ENCODE data around the gene FAM98C.
"Not testable (repeated sequence)": the region's sequence is repeated elsewhere in the genome, so short reads cannot be mapped to it uniquely, and the experiment has no call there.

Gene FAM98C

GRCh38 chr19:38394488-38394887 lies 8.4 kb upstream of the FAM98C start:
- DNase-seq (peak in 1 of 3 experiments; percentile 41), ATAC-seq (replicated peaks) (peak; percentile 64)
- peaks cover 5 to 17% of the 10 kb centered on the region in 2 donors for H3K4me1 Mint-ChIP-seq (ENCODE audit: low read depth in 2 of 2)
- no peaks in the 10 kb centered on the region for H3K9me3 Mint-ChIP-seq
- peak overlapping the region; percentile 63 to 67 for H3K4me3 Mint-ChIP-seq
- peaks cover 4 to 8% of the 10 kb centered on the region in 2 donors for H3K27me3 Mint-ChIP-seq
- peak overlapping the region; percentile 9 to 68 for H3K27ac Mint-ChIP-seq
- H3K36me3 Mint-ChIP-seq (ENCODE audit: insufficient read depth): no peaks in the 10 kb centered on the region

- peaks cover 4 to 15% of the 10 kb centered on the region in 2 donors for H3K4me1 Mint-ChIP-seq (ENCODE audit: low read depth in 2 of 2)
- H3K27ac Mint-ChIP-seq: peak overlapping the region in 1 of 2 donors; percentile 68
- DNase-seq (peak in 1 of 3 experiments; percentile 35), ATAC-seq (replicated peaks) (peak; percentile 83)
- H3K36me3 Mint-ChIP-seq (ENCODE audit: insufficient read depth): no peaks in the 10 kb centered on the region
- peak overlapping the region; percentile 67 to 69 for H3K4me3 Mint-ChIP-seq
- H3K27me3 Mint-ChIP-seq: peaks cover 9 to 14% of the 10 kb centered on the region in 2 donors
- H3K9me3 Mint-ChIP-seq: no peaks in the 10 kb centered on the region
Measured at GRCh38 chr19:38395381-38396114, 7.3 kb upstream of the FAM98C start.

GRCh38 chr19:38399081-38399480 lies 3.8 kb upstream of the FAM98C start:
- H3K27me3 Mint-ChIP-seq: peaks cover 9 to 14% of the 10 kb centered on the region in 2 donors
- no peaks in the 10 kb centered on the region for H3K9me3 Mint-ChIP-seq
- peaks cover 10% of the 10 kb centered on the region for H3K36me3 Mint-ChIP-seq (ENCODE audit: insufficient read depth)
- H3K4me1 Mint-ChIP-seq (ENCODE audit: low read depth in 2 of 2): peaks cover 7 to 18% of the 10 kb centered on the region in 2 donors
- no peak overlapping the region for H3K4me3 Mint-ChIP-seq
- no peak for DNase-seq
- no peak overlapping the region for H3K27ac Mint-ChIP-seq
- no peak for ATAC-seq (replicated peaks)

GRCh38 chr19:38399537-38399936 lies 3.4 kb upstream of the FAM98C start:
- no peak overlapping the region for H3K4me3 Mint-ChIP-seq
- ATAC-seq (replicated peaks) (no peak), DNase-seq (no peak)
- peaks cover 9 to 14% of the 10 kb centered on the region in 2 donors for H3K27me3 Mint-ChIP-seq
- H3K27ac Mint-ChIP-seq: no peak overlapping the region
- peaks cover 10 to 19% of the 10 kb centered on the region in 2 donors for H3K4me1 Mint-ChIP-seq (ENCODE audit: low read depth in 2 of 2)
- H3K9me3 Mint-ChIP-seq: no peaks in the 10 kb centered on the region
- peaks cover 12% of the 10 kb centered on the region for H3K36me3 Mint-ChIP-seq (ENCODE audit: insufficient read depth)

- H3K27me3 Mint-ChIP-seq: peaks cover 9 to 14% of the 10 kb centered on the region in 2 donors
- H3K4me3 Mint-ChIP-seq: no peak overlapping the region
- ATAC-seq (replicated peaks) (no peak), DNase-seq (no peak)
- H3K27ac Mint-ChIP-seq: no peak overlapping the region
- peaks cover 21% of the 10 kb centered on the region for H3K36me3 Mint-ChIP-seq (ENCODE audit: insufficient read depth)
- peaks cover 10 to 22% of the 10 kb centered on the region in 2 donors for H3K4me1 Mint-ChIP-seq (ENCODE audit: low read depth in 2 of 2)
- no peaks in the 10 kb centered on the region for H3K9me3 Mint-ChIP-seq
Measured at GRCh38 chr19:38400361-38400760, 2.5 kb upstream of the FAM98C start.

DNA sequence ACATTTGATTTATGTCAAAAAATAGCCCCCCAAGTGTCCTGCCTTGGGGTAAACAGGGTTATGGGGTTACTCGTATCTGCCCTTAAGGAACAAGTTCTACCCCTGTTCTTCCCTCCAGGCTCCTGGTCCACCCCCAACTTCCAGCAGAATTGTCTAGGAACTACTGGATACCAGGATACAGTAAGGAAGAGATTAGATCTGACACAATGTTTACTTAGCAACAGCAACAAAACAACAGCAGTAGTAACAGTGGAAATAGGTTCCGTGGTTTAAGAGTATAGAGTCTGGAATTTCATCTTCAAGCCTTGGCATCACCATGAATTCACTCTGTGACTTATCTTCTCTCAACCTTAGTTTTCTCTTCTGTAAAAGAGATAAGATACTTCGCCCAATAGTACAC lies 1.7 kb upstream of the FAM98C start:
- Mint-ChIP-seq H3K27me3 (peaks cover 9 to 14% of the 10 kb centered on the region in 2 donors), H3K4me1 (ENCODE audit: low read depth in 2 of 2) (peaks cover 10 to 23% of the 10 kb centered on the region in 2 donors), H3K27ac (no peak overlapping the region), H3K36me3 (ENCODE audit: insufficient read depth) (peaks cover 28% of the 10 kb centered on the region), H3K4me3 (no peak overlapping the region), H3K9me3 (no peaks in the 10 kb centered on the region)
- DNase-seq (no peak), ATAC-seq (replicated peaks) (no peak)

DNA sequence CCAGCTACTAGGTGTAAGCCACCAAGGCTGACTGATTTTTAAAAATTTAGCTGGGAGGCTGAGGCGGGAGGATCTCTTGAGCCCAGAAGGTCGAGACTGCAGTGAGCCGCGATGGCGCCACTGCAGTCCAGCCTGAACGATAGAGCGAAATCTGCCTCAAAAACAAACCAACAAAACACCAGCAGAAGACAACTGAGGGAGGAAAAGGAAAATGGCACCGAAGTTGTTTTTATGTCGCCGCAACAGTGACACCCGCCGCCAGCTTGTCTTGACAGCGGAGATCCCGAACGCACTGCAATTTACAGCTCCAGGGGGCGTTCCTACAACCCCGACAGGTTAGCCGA lies 298 bp upstream of the FAM98C start:
- Mint-ChIP-seq H3K27me3 (peaks cover 9 to 14% of the 10 kb centered on the region in 2 donors), H3K36me3 (ENCODE audit: insufficient read depth) (peaks cover 36% of the 10 kb centered on the region), H3K9me3 (no peaks in the 10 kb centered on the region), H3K4me3 (peak overlapping the region; percentile 93 to 97), H3K27ac (peak overlapping the region; percentile 95), H3K4me1 (ENCODE audit: low read depth in 2 of 2) (peaks cover 10 to 15% of the 10 kb centered on the region in 2 donors)
- no peak for ATAC-seq (replicated peaks)
- no peak for DNase-seq

GRCh38 chr19:38404858-38405257 lies 2.0 kb downstream of the FAM98C start:
- peaks cover 10 to 15% of the 10 kb centered on the region in 2 donors for H3K4me1 Mint-ChIP-seq (ENCODE audit: low read depth in 2 of 2)
- no peak for ATAC-seq (replicated peaks)
- no peaks in the 10 kb centered on the region for H3K9me3 Mint-ChIP-seq
- peak overlapping the region; percentile 93 to 97 for H3K4me3 Mint-ChIP-seq
- H3K36me3 Mint-ChIP-seq (ENCODE audit: insufficient read depth): peaks cover 42% of the 10 kb centered on the region
- no peak for DNase-seq
- H3K27ac Mint-ChIP-seq: no peak overlapping the region
- peaks cover 0 to 7% of the 10 kb centered on the region in 2 donors for H3K27me3 Mint-ChIP-seq

DNA sequence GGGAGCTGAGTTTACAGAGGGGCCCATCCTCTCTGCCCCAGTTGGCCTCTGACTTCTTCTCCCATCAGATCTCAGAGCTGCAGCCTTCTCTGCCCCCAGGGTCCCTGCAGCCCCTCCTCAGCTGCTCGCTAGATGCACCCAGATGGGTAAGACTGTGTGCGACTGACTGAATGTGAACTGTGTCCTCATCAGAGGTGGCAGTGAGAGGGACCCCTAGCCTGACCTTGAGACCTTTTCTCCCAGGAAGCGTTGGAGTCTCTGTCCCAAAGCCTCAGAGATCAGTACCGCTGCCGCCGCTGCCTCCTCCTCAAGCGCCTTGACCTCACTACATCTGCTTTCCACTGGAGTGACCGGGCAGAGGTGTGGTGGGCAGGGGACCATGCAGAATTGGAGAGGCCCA lies 2.4 kb downstream of the FAM98C start:
- Mint-ChIP-seq H3K36me3 (ENCODE audit: insufficient read depth) (peaks cover 46% of the 10 kb centered on the region), H3K9me3 (no peaks in the 10 kb centered on the region), H3K4me1 (ENCODE audit: low read depth in 2 of 2) (peaks cover 10 to 15% of the 10 kb centered on the region in 2 donors), H3K4me3 (peak overlapping the region in 1 of 2 donors; percentile 31), H3K27me3 (peaks cover 0 to 3% of the 10 kb centered on the region in 2 donors), H3K27ac (no peak overlapping the region)
- no peak for DNase-seq
- no peak for ATAC-seq (replicated peaks)

DNA sequence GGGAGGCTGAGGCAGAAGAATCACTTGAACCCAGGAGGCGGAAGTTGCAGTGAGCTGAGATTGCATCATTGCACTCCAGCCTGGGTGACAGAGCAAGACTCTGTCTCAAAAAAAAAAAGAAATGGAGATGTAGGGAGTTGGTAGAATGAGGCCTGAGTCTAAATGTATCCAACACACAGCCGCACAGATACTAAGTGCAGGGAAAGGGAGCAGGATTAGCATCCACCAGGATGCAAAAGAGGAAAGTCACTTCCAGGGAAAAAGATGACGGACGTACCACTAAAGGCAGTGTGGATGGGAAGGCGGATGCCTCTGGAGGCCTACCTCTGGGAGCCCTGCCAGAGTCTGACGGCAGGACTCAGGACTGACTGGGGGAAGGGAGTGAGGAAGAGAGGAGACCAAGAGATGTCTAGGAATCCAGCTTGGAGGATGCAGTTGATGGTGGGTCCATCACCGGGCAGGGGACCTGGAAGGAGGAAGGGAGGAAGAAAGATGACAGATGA lies 6.8 kb downstream of the FAM98C start:
- Mint-ChIP-seq H3K36me3 (ENCODE audit: insufficient read depth) (peaks cover 36% of the 10 kb centered on the region), H3K27ac (peak overlapping the region; percentile 59 to 60), H3K4me3 (no peak overlapping the region), H3K27me3 (no peaks in the 10 kb centered on the region), H3K9me3 (no peaks in the 10 kb centered on the region), H3K4me1 (ENCODE audit: low read depth in 2 of 2) (peaks cover 4 to 6% of the 10 kb centered on the region in 2 donors)
- ATAC-seq (replicated peaks) (no peak), DNase-seq (no peak)

- ATAC-seq (replicated peaks); DNase-seq; H3K4me1 Mint-ChIP-seq (ENCODE audit: low read depth in 2 of 2); H3K4me3 Mint-ChIP-seq; H3K9me3 Mint-ChIP-seq; H3K27me3 Mint-ChIP-seq: not testable (repeated sequence)
- H3K27ac Mint-ChIP-seq: peak overlapping the region in 1 of 2 donors; percentile 28
- peaks cover 29% of the 10 kb centered on the region for H3K36me3 Mint-ChIP-seq (ENCODE audit: insufficient read depth)
Measured at GRCh38 chr19:38410407-38410806, 7.5 kb downstream of the FAM98C start.

- Mint-ChIP-seq H3K27me3 (no peaks in the 10 kb centered on the region), H3K36me3 (ENCODE audit: insufficient read depth) (peaks cover 22% of the 10 kb centered on the region), H3K4me1 (ENCODE audit: low read depth in 2 of 2) (no peaks in the 10 kb centered on the region), H3K4me3 (no peak overlapping the region), H3K9me3 (no peaks in the 10 kb centered on the region), H3K27ac (no peak overlapping the region)
- ATAC-seq (replicated peaks) (no peak), DNase-seq (no peak)
Measured at GRCh38 chr19:38411041-38411712, 8.3 kb downstream of the FAM98C start.

DNA sequence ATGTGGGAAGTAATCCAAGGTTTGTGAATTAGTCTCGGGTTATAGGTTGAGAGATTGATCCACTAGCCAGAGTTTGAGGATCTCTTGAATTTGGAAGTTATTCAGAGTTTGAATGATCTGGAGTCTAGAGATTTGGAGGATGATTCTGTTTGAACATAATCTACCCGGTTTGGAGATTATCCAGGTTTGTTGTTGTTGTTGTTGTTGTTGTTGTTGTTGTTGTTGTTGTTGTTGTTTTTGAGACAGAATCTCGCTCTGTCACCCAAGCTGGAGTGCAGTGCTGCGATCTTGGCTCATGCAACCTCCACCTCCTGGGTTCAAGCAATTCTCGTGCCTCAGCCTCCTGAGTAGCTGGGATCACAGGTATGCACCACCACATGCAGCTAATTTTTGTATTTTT lies 9.0 kb downstream of the FAM98C start:
- not testable (repeated sequence) for H3K27me3 Mint-ChIP-seq; DNase-seq; H3K9me3 Mint-ChIP-seq; H3K4me3 Mint-ChIP-seq; H3K4me1 Mint-ChIP-seq (ENCODE audit: low read depth in 2 of 2); ATAC-seq (replicated peaks)
- Mint-ChIP-seq H3K36me3 (ENCODE audit: insufficient read depth) (peaks cover 20% of the 10 kb centered on the region), H3K27ac (peak overlapping the region in 1 of 2 donors; percentile 17)

GRCh38 chr19:38412491-38412890 lies 9.6 kb downstream of the FAM98C start:
- Mint-ChIP-seq H3K36me3 (ENCODE audit: insufficient read depth) (peaks cover 14% of the 10 kb centered on the region), H3K27me3 (no peaks in the 10 kb centered on the region), H3K4me1 (ENCODE audit: low read depth in 2 of 2) (peaks cover 6 to 9% of the 10 kb centered on the region in 2 donors), H3K9me3 (no peaks in the 10 kb centered on the region), H3K27ac (no peak overlapping the region), H3K4me3 (no peak overlapping the region)
- ATAC-seq (replicated peaks) (no peak), DNase-seq (no peak)
